DMS 273 treated with DMSO at 0.1 percent for 48 hours (cell line): ENCODE measurements around the gene PPP4R4.
"Not testable (repeated sequence)": the region's sequence is repeated elsewhere in the genome, so short reads cannot be mapped to it uniquely, and the experiment has no call there.

Experiments used
- DNase-seq: peaks from one replicate; lab custom pipeline; 2025; lab: John Stamatoyannopoulos, UW

The PPP4R4 gene

GRCh38 chr14:94177806-94178205, 3.7 kb downstream of the PPP4R4 start:
- DNase-seq, result no peak

DNA sequence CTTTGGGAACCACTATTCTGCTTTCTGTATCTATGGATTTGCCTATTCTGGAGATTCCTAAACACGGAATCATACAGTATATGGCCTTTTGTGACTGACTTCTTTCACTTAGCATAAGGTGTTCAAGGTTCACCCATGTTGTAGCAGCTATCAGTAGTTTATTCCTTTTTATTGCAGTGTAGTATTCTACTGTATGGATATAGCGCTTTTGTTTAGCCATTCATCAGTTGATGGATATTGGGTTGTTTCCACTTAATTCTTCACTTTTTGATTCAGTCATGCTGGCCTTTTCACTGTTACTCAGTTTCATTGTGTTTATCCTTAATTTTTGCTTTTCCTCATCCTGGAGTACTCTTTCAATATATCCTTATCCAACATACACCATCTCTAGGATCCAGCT, 5.1 kb downstream of the PPP4R4 start:
- DNase-seq, result no peak

GRCh38 chr14:94180655-94181271, 6.6 kb downstream of the PPP4R4 start:
- DNase-seq, result peak; percentile 20

DNA sequence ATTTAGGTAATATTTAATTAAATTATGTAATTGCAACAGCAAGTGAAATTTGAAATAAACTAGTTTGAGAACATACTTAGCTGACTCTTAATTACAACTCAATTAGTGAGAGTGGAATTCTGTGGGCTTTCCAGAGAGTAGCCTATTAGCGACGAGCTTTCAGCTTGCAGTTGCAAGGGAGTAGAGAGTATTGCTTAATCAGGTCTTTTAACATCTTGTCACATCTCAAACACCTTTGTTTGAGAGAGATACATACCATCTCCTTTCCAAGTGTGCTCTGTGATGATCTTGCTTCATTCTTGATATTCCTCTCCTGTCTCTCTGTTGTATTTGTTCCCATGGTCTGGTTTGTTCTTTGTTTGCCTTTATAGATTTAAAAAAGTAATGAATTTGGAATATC, 7.7 kb downstream of the PPP4R4 start:
- DNase-seq, result no peak

DNA sequence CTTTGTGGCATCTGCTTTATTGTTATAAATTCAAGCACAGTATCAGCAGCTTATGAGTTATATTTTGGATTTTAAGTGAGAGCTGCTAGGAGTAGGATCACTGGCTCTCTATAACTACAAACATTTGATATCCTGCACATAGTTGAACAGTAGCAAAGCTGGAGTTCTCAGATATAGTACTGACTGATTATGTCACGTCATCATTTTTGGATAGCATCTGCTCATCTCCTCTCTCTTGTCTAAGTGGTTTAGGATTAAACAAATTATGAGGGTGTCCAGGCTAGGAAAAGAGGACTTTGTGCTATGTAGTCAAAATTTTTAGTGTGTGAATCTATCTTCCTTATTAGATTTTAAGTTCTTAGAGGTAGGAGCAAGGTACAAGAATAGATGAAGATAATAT, 18.4 kb downstream of the PPP4R4 start:
- DNase-seq, result no peak

- no peak for DNase-seq
Measured at GRCh38 chr14:94193776-94194175, 19.7 kb downstream of the PPP4R4 start.

DNA sequence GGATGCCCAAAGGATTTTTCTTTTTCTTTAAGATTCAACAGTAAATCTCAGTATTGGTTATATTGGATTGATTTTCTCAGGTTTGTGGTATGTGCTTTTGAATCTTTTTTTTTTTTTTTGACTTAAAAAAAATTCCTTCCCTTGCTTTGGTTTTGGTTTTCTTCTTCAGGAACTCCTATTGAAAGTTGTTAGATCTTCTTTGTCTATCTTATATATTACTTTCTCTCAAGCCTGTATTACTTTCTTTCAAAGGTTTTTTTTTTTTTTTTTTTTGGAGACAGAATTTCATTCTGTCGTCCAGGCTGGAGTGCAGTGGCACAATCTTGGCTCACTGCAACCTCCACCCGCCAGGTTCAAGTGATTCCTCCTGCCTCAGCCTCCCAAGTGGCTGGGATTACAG, 21.9 kb downstream of the PPP4R4 start:
- DNase-seq, result no peak

DNA sequence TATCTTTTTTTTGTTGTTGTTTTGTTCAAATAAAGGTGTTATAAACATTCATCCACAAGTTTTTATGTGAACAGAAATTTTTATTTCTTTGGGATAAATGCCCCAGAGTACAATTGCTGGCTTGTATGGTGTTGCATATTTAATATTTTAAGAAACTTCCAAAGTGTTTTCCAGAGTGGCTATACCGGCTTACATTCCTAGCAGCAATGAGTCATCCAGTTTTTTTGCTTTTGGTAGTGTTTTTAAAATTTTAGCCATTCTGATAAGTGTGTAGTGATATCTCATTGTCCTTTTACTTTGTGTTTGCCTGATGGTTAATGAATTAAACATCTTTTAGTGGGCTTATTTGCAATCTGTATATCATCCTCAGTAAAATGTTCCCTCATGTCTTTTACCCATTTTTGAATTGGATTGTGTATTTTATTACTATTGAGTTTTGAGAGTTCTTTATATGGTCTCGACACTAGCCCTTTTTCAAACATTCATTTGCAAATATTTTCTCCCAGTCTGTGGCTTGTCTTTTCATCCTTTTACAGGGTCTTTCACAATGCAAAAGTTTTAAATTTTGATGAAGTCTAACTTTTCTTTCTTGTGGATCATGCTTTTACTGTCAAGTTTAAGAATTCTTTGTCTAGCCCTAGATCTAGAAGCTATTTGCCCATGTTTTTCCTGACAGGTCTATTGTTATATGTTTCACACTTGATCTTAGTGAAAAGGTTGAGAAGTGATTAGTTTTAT, 29.5 kb downstream of the PPP4R4 start:
- no peak for DNase-seq

DNA sequence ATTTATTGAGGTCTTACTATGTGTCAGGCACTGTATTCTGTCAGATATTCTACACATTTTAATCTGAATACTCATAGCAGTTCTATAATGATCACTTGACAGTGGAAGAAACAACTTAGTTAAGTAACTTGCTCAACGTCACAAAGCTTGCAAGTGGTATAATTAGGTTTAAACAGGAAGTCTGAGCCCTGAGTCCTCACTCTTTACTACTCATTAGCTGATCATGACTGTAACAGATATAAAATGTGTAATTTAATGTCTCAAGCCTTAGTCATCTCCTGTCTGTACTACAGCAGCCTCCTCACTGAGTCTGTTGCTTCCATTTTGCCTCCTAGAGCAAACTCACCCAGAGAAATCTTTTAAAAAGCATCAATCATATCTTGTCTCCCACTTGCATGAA, 38.9 kb downstream of the PPP4R4 start:
- no peak for DNase-seq

- no peak for DNase-seq
Measured at GRCh38 chr14:94213741-94214140, 39.6 kb downstream of the PPP4R4 start.

- no peak for DNase-seq
Measured at GRCh38 chr14:94217116-94217515, 43.0 kb downstream of the PPP4R4 start.

GRCh38 chr14:94218198-94218886, 44.2 kb downstream of the PPP4R4 start:
- DNase-seq, result not testable (repeated sequence)

DNA sequence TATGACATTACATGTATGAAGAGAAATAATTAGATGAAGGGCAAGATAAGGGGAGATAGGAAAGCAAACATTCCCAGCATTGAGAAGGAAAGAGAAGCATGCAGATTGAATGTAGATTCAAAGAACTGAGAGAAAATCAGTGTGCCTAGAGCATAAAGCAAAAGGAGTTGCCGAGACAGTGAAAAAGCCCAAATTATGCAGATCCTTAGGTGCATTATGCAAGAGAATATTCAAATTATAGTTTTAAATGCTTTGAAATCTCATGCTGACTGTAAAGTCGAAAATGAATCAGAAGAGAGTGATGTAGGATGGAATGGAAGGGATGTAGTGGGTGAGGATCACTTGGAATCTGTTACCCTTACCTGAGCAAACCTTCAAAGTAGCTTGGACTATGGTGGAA, 49.9 kb downstream of the PPP4R4 start:
- DNase-seq, result no peak

- no peak for DNase-seq
Measured at GRCh38 chr14:94225460-94226378, 51.6 kb downstream of the PPP4R4 start.

- DNase-seq, result no peak
Measured at GRCh38 chr14:94227029-94227428, 52.9 kb downstream of the PPP4R4 start.

- DNase-seq, result no peak
Measured at GRCh38 chr14:94237046-94237445, 62.9 kb downstream of the PPP4R4 start.

DNA sequence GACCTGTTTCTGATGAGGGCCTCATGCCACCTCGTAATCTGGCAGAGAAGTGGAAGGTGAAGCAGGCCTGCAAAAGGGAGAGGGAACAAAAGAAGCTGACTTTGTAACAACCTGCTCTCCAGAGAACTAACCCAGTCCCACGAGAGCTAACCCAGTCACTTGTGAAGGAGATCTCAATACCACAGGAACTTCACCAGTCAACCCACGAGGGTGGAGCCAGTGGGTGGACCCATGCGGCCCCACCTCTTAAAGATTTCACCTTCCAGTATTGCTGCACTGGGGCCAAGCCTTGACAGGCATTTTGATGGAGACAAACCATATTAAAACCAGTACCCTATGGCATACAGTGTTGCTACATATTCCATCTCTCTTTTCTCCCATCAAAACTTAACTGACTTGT, 63.9 kb downstream of the PPP4R4 start:
- DNase-seq, result no peak

- no peak for DNase-seq
Measured at GRCh38 chr14:94239406-94239805, 65.3 kb downstream of the PPP4R4 start.

GRCh38 chr14:94244182-94244581, 70.1 kb downstream of the PPP4R4 start:
- no peak for DNase-seq

DNA sequence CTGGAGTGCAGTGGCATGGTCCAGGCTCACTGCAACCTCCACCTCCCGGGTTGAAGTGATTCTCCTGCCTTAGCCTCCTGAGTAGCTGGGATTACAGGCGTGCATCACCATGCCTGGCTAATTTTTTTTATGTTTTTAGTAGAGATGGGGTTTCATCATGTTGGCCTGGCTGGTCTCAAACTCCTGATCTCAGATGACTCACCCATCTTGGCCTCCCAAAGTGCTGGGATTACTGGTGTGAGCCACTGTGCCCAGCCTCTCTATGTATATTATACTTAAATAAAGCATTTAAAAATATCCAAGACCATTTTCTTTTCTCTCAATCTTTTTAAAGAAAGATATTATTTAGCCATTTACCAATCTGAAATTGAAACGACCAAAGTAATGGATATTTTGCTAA, 90.1 kb downstream of the PPP4R4 start:
- not testable (repeated sequence) for DNase-seq

GRCh38 chr14:94267352-94267751, 93.2 kb downstream of the PPP4R4 start:
- DNase-seq, result no peak

GRCh38 chr14:94268582-94268981, 94.5 kb downstream of the PPP4R4 start:
- not testable (repeated sequence) for DNase-seq
